Ramos (cell line): Measurements from ENCODE around the gene THAP4.

Experiments used
- in situ Hi-C: fragments of 300-500 bp; cut with MboI; formaldehyde crosslinking; loops from one replicate; pipeline ENCODE4 v1.14.3; 2022; ENCODE audit warnings: low sequenced_read_pairs; ENCODE audit not compliant: unreplicated experiment

The THAP4 gene, protein sequence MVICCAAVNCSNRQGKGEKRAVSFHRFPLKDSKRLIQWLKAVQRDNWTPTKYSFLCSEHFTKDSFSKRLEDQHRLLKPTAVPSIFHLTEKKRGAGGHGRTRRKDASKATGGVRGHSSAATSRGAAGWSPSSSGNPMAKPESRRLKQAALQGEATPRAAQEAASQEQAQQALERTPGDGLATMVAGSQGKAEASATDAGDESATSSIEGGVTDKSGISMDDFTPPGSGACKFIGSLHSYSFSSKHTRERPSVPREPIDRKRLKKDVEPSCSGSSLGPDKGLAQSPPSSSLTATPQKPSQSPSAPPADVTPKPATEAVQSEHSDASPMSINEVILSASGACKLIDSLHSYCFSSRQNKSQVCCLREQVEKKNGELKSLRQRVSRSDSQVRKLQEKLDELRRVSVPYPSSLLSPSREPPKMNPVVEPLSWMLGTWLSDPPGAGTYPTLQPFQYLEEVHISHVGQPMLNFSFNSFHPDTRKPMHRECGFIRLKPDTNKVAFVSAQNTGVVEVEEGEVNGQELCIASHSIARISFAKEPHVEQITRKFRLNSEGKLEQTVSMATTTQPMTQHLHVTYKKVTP

GRCh38 chr2:241637018-241637794 is at the start of gene THAP4, which contains the start of gene ATG4B:
Gene THAP4 (minus strand): TSS chr2:241637158. CDS start chr2:241637017, 141 bp downstream.
Gene ATG4B (plus strand): TSS chr2:241637693. CDS start chr2:241637715, 22 bp downstream.
- in situ Hi-C loops: no loop called here

GRCh38 chr2:241686324-241686649 is 49.3 kb upstream of the THAP4 start:
- in situ Hi-C loops: no loop called here

- in situ Hi-C loops: no loop called here
Observed at GRCh38 chr2:241680827-241681599, 44.1 kb upstream of the THAP4 start.

DNA sequence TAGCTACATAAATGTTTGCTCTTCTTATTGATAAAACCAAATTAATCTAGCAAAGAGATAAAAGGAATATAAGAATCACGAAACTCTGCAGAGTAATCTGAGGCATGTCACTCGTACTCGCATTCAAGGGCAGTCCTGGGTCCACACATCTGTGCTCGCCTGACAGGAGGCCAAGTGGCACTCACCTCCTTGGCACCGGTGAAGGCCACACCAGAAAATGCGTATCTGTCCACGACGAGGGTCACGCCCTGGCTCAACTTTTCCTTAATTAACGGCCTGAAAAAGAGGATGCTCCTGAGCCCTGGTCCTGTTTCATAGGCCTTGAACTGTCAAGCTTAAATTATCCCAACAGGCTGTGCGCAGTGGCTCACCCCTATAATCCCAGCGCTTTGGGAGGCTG is 43.1 kb upstream of the THAP4 start:
- in situ Hi-C loops: no loop called here

- in situ Hi-C loops: no loop called here
Observed at GRCh38 chr2:241678784-241679540, 42.0 kb upstream of the THAP4 start.

GRCh38 chr2:241678307-241678706 is 41.3 kb upstream of the THAP4 start:
- in situ Hi-C loops: no loop called here

- in situ Hi-C loops: no loop called here
Observed at GRCh38 chr2:241677392-241677791, 40.4 kb upstream of the THAP4 start.

DNA sequence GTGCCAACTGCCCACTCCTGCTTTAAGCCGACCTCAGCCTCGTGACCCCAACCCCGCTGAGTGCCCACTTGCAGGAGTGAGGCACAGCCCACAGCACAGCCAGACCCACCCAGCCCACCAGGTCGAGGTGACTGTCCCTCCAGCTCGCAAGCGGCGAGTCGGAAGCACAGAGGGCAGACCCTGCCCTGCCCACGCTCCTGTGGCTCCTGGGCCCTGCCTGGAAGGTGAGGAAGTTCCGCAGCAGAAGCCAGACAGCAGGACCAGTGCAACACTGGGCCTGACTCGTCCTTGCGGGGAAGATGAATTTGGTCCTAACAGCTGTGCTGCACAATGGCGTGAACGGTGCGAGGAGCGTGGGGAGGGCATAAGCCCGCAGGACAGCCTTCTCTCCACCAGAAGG is 39.7 kb upstream of the THAP4 start:
- in situ Hi-C loops: no loop called here

DNA sequence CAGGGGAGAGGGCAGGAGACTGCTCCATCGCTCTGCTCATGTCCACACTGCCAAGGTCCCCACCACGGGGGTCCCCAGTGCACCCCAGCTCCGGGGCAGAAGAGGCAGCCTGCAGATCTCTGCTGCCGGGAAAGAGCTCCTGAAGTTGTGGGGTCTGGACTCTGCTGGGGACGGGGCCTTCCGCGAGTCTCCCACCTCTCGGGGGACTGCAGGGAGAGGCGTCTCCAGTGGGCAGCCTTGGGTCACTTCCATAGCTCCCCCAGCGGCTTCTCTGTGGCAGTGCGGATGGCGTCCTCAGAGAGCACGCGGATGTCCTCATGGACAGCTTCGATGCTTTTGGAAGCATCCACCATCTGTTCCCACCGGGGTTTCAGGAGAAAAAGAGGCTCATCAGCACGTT is 38.9 kb upstream of the THAP4 start:
- in situ Hi-C loops: no loop called here

DNA sequence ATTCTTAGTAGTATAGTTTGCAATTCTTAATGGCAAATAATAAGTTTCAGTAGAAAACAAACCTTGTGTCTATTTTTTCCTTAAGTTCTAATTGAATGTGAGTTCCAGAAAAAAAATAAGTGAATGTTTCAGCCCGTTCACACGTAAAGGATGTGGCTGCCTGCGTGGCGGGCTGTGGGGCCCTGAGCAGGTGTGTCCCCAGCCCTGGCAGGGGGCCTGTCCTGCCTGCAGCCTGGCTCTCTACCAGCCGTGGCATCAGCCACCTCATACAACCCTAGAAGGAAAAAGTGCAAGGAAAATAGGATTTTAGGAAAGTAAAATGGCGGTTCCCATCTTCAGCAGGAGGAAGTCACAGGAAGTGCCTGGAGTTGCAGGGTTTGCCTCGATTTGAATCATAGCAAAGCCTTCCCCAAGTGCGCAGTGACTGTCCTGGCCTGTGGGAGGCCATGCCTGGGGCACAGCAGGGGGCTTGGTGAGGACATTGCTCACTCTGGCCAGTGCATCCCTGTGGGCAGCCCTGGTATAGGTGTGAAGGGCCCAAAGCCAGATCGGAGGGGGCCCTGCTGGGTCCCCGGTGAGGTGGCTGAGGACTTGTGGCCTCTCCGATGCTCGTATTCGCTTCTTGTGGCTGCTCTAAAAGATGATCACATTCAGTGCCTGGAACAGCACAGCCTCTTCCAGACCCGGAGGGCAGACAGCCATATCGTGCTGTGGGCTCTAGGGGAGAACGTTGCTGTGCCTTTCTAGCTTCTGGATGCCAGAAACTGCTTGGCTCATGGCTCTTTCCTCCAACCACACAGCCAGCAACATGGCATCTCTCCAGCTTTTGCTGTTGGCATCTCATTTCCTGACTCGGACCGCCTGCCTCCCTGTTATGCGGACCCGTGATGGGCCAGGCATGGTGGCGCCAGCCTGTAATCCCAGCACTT is 37.1 kb upstream of the THAP4 start:
- in situ Hi-C loops: no loop called here

GRCh38 chr2:241673189-241673663 is 36.3 kb upstream of the THAP4 start:
- in situ Hi-C loops: no loop called here

DNA sequence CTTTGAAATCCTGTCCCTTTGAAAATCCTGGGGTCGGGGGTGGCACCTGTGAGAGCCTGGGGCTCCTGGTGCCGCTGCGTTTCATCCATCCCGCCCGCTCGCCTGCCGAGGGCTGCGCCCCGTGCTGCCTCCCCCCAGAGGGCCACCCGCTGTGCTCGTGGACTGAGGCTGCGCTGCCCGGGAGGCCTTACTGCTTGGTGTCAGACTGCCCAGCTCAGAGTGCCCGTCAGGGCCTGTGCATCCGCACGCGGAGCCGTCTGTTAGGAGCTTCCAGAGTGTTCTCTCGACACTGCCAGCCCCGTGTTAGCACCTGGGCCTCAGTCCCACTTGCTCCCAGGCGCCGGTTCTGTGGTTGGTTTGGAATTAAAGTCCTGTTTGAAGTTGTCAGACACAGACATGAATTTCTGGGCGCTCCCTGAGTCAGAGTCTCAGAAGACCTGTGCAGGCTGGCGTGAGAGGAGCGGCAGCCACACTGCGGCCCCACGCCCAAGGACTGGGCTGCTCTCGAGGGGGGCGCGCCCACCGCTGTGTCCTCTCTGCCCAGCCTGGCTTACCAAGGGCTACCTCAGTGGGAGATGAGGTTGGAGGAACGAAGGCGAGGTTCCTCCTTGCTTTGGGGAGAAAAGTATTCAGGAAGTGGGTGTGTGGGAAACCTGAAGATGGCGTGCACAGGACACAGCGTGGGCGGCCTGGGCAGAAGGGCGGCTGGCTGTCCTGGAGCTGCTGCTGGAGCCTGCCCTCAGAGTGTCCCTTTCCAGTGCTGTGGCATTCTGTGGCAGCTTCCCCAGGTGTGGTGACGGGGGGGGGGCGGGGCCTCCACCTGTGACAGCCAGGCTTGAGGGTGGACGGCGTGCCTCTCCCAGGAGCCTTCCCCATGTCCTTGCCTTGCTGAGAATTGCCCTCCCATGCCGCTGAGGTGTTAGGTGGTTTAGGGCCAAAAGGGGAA is 35.6 kb upstream of the THAP4 start:
- in situ Hi-C loops: no loop called here

- in situ Hi-C loops: no loop called here
Observed at GRCh38 chr2:241671457-241672240, 34.7 kb upstream of the THAP4 start.

GRCh38 chr2:241670333-241671110 is 33.6 kb upstream of the THAP4 start:
- in situ Hi-C loops: no loop called here

GRCh38 chr2:241668839-241669238 is 31.9 kb upstream of the THAP4 start:
- in situ Hi-C loops: no loop called here

DNA sequence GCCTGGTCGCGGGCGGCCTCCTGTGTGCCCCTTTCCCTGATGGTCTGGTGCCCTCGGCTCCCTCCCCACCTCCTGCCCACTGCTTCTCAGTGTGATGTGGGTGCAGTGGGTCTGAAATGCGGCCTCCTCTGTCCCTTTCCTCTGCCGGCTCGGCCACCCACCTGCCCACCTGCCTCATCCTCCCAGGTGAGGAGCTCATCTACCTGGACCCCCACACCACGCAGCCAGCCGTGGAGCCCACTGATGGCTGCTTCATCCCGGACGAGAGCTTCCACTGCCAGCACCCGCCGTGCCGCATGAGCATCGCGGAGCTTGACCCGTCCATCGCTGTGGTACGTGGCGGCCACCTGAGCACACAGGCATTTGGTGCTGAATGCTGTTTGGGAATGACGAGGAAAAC is 31.4 kb upstream of the THAP4 start:
- in situ Hi-C loops: no loop called here
